CD4-positive, alpha-beta T cell (primary cell): ENCODE data around the gene HBG1. TPM values are rescaled to one million over a fixed set of nuclear protein-coding genes. Genes with fewer than 3 reads are reported as not detected.

ENCODE experiments used
- ATAC-seq: fragments of 200-7000 bp; cut with Tn5 transposase; one replicate; pipeline ENCODE4 v1.10.0; 2022; ENCODE audit warnings: mild to moderate bottlenecking; ENCODE audit not compliant: poor library complexity
- CTCF ChIA-PET: fragments of 350-600 bp; sonication (Branson Sonifier 250); formaldehyde crosslinking; loops from one replicate; lab custom pipeline; 2021; ENCODE audit warnings: antibody characterized with exemption, inconsistent platforms; lab: Charles Lee
- POLR2A ChIA-PET: fragments of 350-600 bp; sonication (Branson Sonifier 250); formaldehyde crosslinking; loops from one replicate; lab custom pipeline; 2021; ENCODE audit warnings: antibody characterized with exemption, inconsistent platforms; lab: Charles Lee
- DNase-seq, 14 experiments: peaks; one replicate each; pipeline ENCODE4 v3.0.0-alpha.2; 2013 to 2020; ENCODE audit warnings: mixed read lengths in 2 of 14
- H3K27ac ChIP-seq, 2 donors: one replicate each; pipeline versions ENCODE4 v1.5.1 to v1.7.0; 2013; ENCODE audit warnings: low read length in 2 of 2, low read depth in 1 of 2, mild to moderate bottlenecking in 1 of 2
- H3K27me3 ChIP-seq, 2 experiments: 1 replicate in 1 of 2; 2 replicates in 1 of 2; pipeline versions ENCODE4 v1.6.1 to v1.7.0; 2013; ENCODE audit warnings: low read length in 2 of 2, control low read depth in 1 of 2, mild to moderate bottlenecking in 1 of 2, moderate library complexity in 1 of 2; ENCODE audit not compliant: insufficient read depth in 2 of 2, control insufficient read depth in 1 of 2
- H3K36me3 ChIP-seq: one replicate; pipeline ENCODE4 v1.6.1; 2013; ENCODE audit warnings: low read length, control low read depth; ENCODE audit not compliant: insufficient read depth
- H3K4me1 ChIP-seq: one replicate; pipeline ENCODE4 v1.6.1; 2013; ENCODE audit warnings: low read length, control low read depth; ENCODE audit not compliant: insufficient read depth
- H3K4me3 ChIP-seq: one replicate; pipeline ENCODE4 v1.5.1; 2013; ENCODE audit warnings: mild to moderate bottlenecking, low read length, moderate library complexity
- H3K9me3 ChIP-seq, 2 experiments: 1 replicate in 1 of 2; 2 replicates in 1 of 2; pipeline versions ENCODE4 v1.6.1 to v1.7.0; 2013; ENCODE audit warnings: low read length in 2 of 2, mild to moderate bottlenecking in 2 of 2, control low read depth in 1 of 2, moderate library complexity in 1 of 2; ENCODE audit not compliant: control insufficient read depth in 1 of 2, insufficient read depth in 1 of 2
- H3K27ac Mint-ChIP-seq: one replicate; pipeline ENCODE4 v1.8.0; 2020; ENCODE audit warnings: mixed read lengths
- H3K27me3 Mint-ChIP-seq: one replicate; pipeline ENCODE4 v1.8.0; 2021; ENCODE audit warnings: mixed read lengths
- H3K36me3 Mint-ChIP-seq: one replicate; pipeline ENCODE4 v1.8.0; 2021; ENCODE audit warnings: low read depth, mixed read lengths
- H3K4me1 Mint-ChIP-seq: one replicate; pipeline ENCODE4 v1.8.0; 2021; ENCODE audit warnings: low read depth, mixed read lengths
- H3K4me3 Mint-ChIP-seq: one replicate; pipeline ENCODE4 v1.8.0; 2020; ENCODE audit warnings: mild to moderate bottlenecking, mixed read lengths
- H3K9me3 Mint-ChIP-seq: one replicate; pipeline ENCODE4 v1.8.0; 2020; ENCODE audit warnings: mixed read lengths
- CTCF ChIP-seq: fragments of 200-600 bp; IDR thresholded peaks from one replicate; pipeline ENCODE4 v1.8.0; 2022; ENCODE audit warnings: antibody characterized with exemption, mild to moderate bottlenecking
- intact Hi-C, 2 experiments: fragments of 100-400 bp; cut with DNase I in 1 of 2; cut with micrococcal nuclease in 1 of 2; formaldehyde crosslinking; loops; one replicate each; pipeline versions ENCODE4 v1.15.1 to v1.9.0; 2023 to 2025; cut with DNase I, micrococcal nuclease
- total RNA-seq, 174 experiments: library from RNA in 2 of 174; stranded (reverse) in 2 of 174; gene quantifications; one replicate each; pipeline ENCODE4 v1.2.3 and lab custom pipeline; 2021 to 2026

HBG1 gene
- total RNA-seq, 2 experiments from 2014 or later = not detected

GRCh38 chr11:5238486-5238885 lies 11.2 kb downstream of the HBG1 start:
- no peak overlapping the region for H3K4me3 Mint-ChIP-seq
- ATAC-seq (no peak), DNase-seq (no peak)
- H3K27me3 ChIP-seq = no peaks in the 10 kb centered on the region
- H3K4me1 Mint-ChIP-seq = peaks cover 4% of the 10 kb centered on the region
- H3K4me3 ChIP-seq = no peak overlapping the region
- ChIA-PET CTCF (no interaction called here), POLR2A (no interaction called here)
- H3K36me3 ChIP-seq = no peaks in the 10 kb centered on the region
- H3K27ac ChIP-seq = no peak overlapping the region
- intact Hi-C loops = no loop called here
- H3K36me3 Mint-ChIP-seq = no peaks in the 10 kb centered on the region
- TF ChIP-seq CTCF = no peak
- H3K9me3 Mint-ChIP-seq = no peaks in the 10 kb centered on the region
- no peaks in the 10 kb centered on the region for H3K4me1 ChIP-seq
- H3K27me3 Mint-ChIP-seq = peaks cover 6% of the 10 kb centered on the region
- no peak overlapping the region for H3K27ac Mint-ChIP-seq
- no peaks in the 10 kb centered on the region for H3K9me3 ChIP-seq

GRCh38 chr11:5237420-5237819 lies 12.2 kb downstream of the HBG1 start:
- TF ChIP-seq CTCF = no peak
- H3K27ac ChIP-seq = no peak overlapping the region
- intact Hi-C loops = no loop called here
- DNase-seq = no peak
- H3K4me3 Mint-ChIP-seq = no peak overlapping the region
- no peak overlapping the region for H3K4me3 ChIP-seq
- no peaks in the 10 kb centered on the region for H3K9me3 Mint-ChIP-seq
- H3K4me1 ChIP-seq = no peaks in the 10 kb centered on the region
- no peaks in the 10 kb centered on the region for H3K9me3 ChIP-seq
- H3K4me1 Mint-ChIP-seq = peaks cover 4% of the 10 kb centered on the region
- ChIA-PET CTCF (no interaction called here), POLR2A (no interaction called here)
- H3K27me3 Mint-ChIP-seq = peaks cover 6% of the 10 kb centered on the region
- no peaks in the 10 kb centered on the region for H3K27me3 ChIP-seq
- H3K36me3 Mint-ChIP-seq = no peaks in the 10 kb centered on the region
- ATAC-seq = no peak
- no peaks in the 10 kb centered on the region for H3K36me3 ChIP-seq
- H3K27ac Mint-ChIP-seq = no peak overlapping the region

- no peak for ATAC-seq
- Mint-ChIP-seq H3K27me3 (peaks cover 6% of the 10 kb centered on the region), H3K36me3 (no peaks in the 10 kb centered on the region), H3K4me3 (no peak overlapping the region), H3K9me3 (no peaks in the 10 kb centered on the region), H3K4me1 (peaks cover 4% of the 10 kb centered on the region), H3K27ac (no peak overlapping the region)
- intact Hi-C loops = no loop called here
- no peaks in the 10 kb centered on the region for H3K27me3 ChIP-seq
- ChIA-PET POLR2A (no interaction called here), CTCF (no interaction called here)
- no peak for TF ChIP-seq CTCF
- no peaks in the 10 kb centered on the region for H3K36me3 ChIP-seq
- H3K27ac ChIP-seq = no peak overlapping the region
- no peak for DNase-seq
- H3K9me3 ChIP-seq = no peaks in the 10 kb centered on the region
- H3K4me1 ChIP-seq = no peaks in the 10 kb centered on the region
- H3K4me3 ChIP-seq = no peak overlapping the region
Observed at GRCh38 chr11:5235364-5236095, 14.1 kb downstream of the HBG1 start.
